ENCODE results near the gene NUP133. TPM values are rescaled to one million over a fixed set of nuclear protein-coding genes. Genes with fewer than 3 reads are reported as not detected.
"Not testable (repeated sequence)": the region's sequence is repeated elsewhere in the genome, so short reads cannot be mapped to it uniquely, and the experiment has no call there.

NUP133 gene
- total RNA-seq, 1 experiment from 2014 or later, result 67.8 TPM

GRCh38 chr1:229478852-229479251 lies 29.3 kb downstream of the NUP133 start (continued):
- TF ChIP-seq ARID4B (CRISPR knock-in tag; IDR thresholded peaks at IDR 0.05; ENCODE audit: borderline replicate concordance), result no peak

- not testable (repeated sequence) for H3K27me3 Mint-ChIP-seq (ENCODE audit: low read depth); H3K4me3 Mint-ChIP-seq; DNase-seq (ENCODE audit: low spot score); H3K27ac Mint-ChIP-seq; ATAC-seq; H3K9me3 Mint-ChIP-seq; H3K4me1 Mint-ChIP-seq
- POLR2A ChIA-PET, result interaction anchor here (0.6 kb wide), 1 partner anchor 54 kb away, joined by 6 read pairs; no protein-coding TSS in a partner anchor
- peaks cover 42% of the 10 kb centered on the region for H3K36me3 Mint-ChIP-seq
- CTCF ChIA-PET, result interaction anchor here (0.5 kb wide), 1 partner anchor 72 kb away, joined by 3 read pairs; no protein-coding TSS in a partner anchor
These were observed 32.3 kb downstream of the NUP133 start for GRCh38 chr1:229475859-229476258.

GRCh38 chr1:229474509-229474908 lies 33.6 kb downstream of the NUP133 start:
- ATAC-seq, result no peak
- POLR2A ChIA-PET, result no interaction called here
- Mint-ChIP-seq H3K9me3 (no peaks in the 10 kb centered on the region), H3K4me1 (no peaks in the 10 kb centered on the region), H3K36me3 (peaks cover 46% of the 10 kb centered on the region), H3K27ac (no peak overlapping the region), H3K27me3 (ENCODE audit: low read depth) (no peaks in the 10 kb centered on the region), H3K4me3 (no peak overlapping the region)
- CTCF ChIA-PET, result interaction anchor here (1.9 kb wide), 1 partner anchor 7 kb away, joined by 9 read pairs; no protein-coding TSS in a partner anchor
- no peak for DNase-seq (ENCODE audit: low spot score)
- TF ChIP-seq PRDM15 (CRISPR knock-in tag; IDR thresholded peaks at IDR 0.05), result no peak
- TF ChIP-seq ERG (CRISPR knock-in tag; IDR thresholded peaks at IDR 0.05), result no peak
- no peak for TF ChIP-seq ATF6 (CRISPR knock-in tag; IDR thresholded peaks at IDR 0.05)
- no peak for TF ChIP-seq HMGXB4 (CRISPR knock-in tag; IDR thresholded peaks at IDR 0.05)
- TF ChIP-seq ZBTB21 (CRISPR knock-in tag; IDR thresholded peaks at IDR 0.05; ENCODE audit: borderline replicate concordance), result no peak
- TF ChIP-seq MAX (CRISPR knock-in tag; IDR thresholded peaks at IDR 0.05), result no peak
- TF ChIP-seq OVOL2 (CRISPR knock-in tag; IDR thresholded peaks at IDR 0.05; ENCODE audit: borderline replicate concordance), result no peak
- no peak for TF ChIP-seq ZBTB43 (CRISPR knock-in tag; IDR thresholded peaks at IDR 0.05)
- no peak for TF ChIP-seq IRF1 (CRISPR knock-in tag; IDR thresholded peaks at IDR 0.05)
- TF ChIP-seq NFYB (CRISPR knock-in tag; conservative IDR thresholded peaks at IDR 0.05; ENCODE audit: low read depth), result no peak
- TF ChIP-seq MXD4 (CRISPR knock-in tag; IDR thresholded peaks at IDR 0.05; ENCODE audit: borderline replicate concordance), result no peak
- no peak for TF ChIP-seq NR2C2 (CRISPR knock-in tag; IDR thresholded peaks at IDR 0.05)
- no peak for TF ChIP-seq PREB (CRISPR knock-in tag; IDR thresholded peaks at IDR 0.05; ENCODE audit: borderline replicate concordance)
- TF ChIP-seq PRRX2 (CRISPR knock-in tag; IDR thresholded peaks at IDR 0.05), result no peak
